IMR-90 (cell line): Measurements from ENCODE around the gene ALKBH1.

Experiments used
- BHLHE40 ChIP-seq: fragments of 150-350 bp; IDR thresholded peaks from 2 replicates; pipeline ENCODE4 v1.6.1; 2016; ENCODE audit warnings: mild to moderate bottlenecking, low read depth, low read length
- CEBPB ChIP-seq: IDR thresholded peaks from 2 replicates; pipeline ENCODE4 v1.6.1; 2012; ENCODE audit warnings: low read depth, low read length, improper control_type of control experiment
- CHD1 ChIP-seq: IDR thresholded peaks from 2 replicates; pipeline ENCODE4 v1.6.1; 2012; ENCODE audit warnings: low read depth, low read length, improper control_type of control experiment
- FOS ChIP-seq: fragments of 150-350 bp; IDR thresholded peaks from 2 replicates; pipeline ENCODE4 v1.6.1; 2016; ENCODE audit warnings: low read depth, low read length
- MAFK ChIP-seq: IDR thresholded peaks from 2 replicates; pipeline ENCODE4 v1.6.1; 2012; ENCODE audit warnings: low read depth, low read length, improper control_type of control experiment
- MAZ ChIP-seq: IDR thresholded peaks from 2 replicates; pipeline ENCODE4 v1.6.1; 2012; ENCODE audit warnings: low read depth, mild to moderate bottlenecking, low read length, improper control_type of control experiment, moderate library complexity, borderline replicate concordance
- MXI1 ChIP-seq: IDR thresholded peaks from 2 replicates; pipeline ENCODE4 v1.6.1; 2012; ENCODE audit warnings: low read depth, mild to moderate bottlenecking, low read length, moderate library complexity, borderline replicate concordance
- POLR2A ChIP-seq: IDR thresholded peaks from 2 replicates; pipeline ENCODE4 v1.6.1; 2012; ENCODE audit warnings: mild to moderate bottlenecking, low read depth, low read length
- RAD21 ChIP-seq: IDR thresholded peaks from 2 replicates; pipeline ENCODE4 v1.6.1; 2012; ENCODE audit warnings: low read length, improper control_type of control experiment
- RCOR1 ChIP-seq: IDR thresholded peaks from 2 replicates; pipeline ENCODE4 v1.6.1; 2012; ENCODE audit warnings: mild to moderate bottlenecking, low read length, improper control_type of control experiment; ENCODE audit not compliant: insufficient replicate concordance
- SMC3 ChIP-seq: fragments of 150-350 bp; IDR thresholded peaks from 2 replicates; pipeline ENCODE4 v1.6.1; 2016; ENCODE audit warnings: low read depth, mild to moderate bottlenecking, antibody characterized with exemption, low read length, moderate library complexity
- TF ChIP-seq, protein P1 (sequence below): conservative IDR thresholded peaks from 2 replicates; pipeline ENCODE4 v1.5.1; 2012; ENCODE audit warnings: mild to moderate bottlenecking, low read depth, low read length, improper control_type of control experiment
- TF ChIP-seq, protein P2 (sequence below): fragments of 150-350 bp; IDR thresholded peaks from 2 replicates; pipeline ENCODE4 v1.6.1; 2017; ENCODE audit warnings: mild to moderate bottlenecking, antibody characterized with exemption, low read length, low read depth

DNA sequence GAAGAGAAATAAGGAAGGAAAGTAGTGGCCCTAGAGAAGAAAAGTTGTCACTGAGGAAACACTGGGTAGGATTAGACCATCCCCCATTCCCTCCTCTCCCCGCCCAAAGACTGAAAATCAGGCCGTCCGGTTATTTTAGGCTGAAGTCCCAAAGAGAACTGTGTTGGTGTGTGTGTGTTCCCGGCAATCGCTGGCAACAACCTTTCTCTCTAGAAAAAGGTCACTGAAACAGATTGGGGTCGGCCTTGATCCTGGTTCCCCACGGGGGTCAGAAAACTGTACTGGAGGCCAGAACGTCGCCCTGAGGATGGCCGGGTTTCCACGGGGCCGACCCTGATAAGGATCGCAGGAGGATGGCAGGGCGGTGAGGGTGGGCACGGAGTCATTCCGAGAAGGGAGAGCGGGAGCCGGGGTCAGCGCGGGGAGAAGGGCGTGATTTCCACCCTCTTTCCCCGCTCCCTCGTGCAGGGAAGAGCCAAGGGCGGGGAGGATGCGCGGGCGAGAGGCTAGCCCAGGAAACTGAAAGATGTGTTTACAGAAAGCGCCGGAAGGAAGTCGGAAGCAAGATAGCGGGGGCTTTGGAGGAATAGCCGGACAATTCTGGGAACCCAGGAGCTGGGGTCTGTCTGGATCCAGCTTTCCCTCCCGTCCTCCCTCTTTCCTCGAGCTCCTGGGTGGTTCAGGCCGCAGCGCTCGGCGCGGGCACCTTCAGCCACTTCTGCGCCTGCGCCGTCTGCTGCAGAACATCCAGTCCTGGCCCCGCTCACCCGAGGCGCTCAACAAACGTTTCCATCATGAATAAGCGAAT lies 66.1 kb downstream of the ALKBH1 start:
- TF ChIP-seq, protein P1, sequence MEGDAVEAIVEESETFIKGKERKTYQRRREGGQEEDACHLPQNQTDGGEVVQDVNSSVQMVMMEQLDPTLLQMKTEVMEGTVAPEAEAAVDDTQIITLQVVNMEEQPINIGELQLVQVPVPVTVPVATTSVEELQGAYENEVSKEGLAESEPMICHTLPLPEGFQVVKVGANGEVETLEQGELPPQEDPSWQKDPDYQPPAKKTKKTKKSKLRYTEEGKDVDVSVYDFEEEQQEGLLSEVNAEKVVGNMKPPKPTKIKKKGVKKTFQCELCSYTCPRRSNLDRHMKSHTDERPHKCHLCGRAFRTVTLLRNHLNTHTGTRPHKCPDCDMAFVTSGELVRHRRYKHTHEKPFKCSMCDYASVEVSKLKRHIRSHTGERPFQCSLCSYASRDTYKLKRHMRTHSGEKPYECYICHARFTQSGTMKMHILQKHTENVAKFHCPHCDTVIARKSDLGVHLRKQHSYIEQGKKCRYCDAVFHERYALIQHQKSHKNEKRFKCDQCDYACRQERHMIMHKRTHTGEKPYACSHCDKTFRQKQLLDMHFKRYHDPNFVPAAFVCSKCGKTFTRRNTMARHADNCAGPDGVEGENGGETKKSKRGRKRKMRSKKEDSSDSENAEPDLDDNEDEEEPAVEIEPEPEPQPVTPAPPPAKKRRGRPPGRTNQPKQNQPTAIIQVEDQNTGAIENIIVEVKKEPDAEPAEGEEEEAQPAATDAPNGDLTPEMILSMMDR: no peak
- TF ChIP-seq MAZ: no peak
- TF ChIP-seq RAD21: no peak
- no peak for TF ChIP-seq CEBPB
- no peak for TF ChIP-seq MXI1
- no peak for TF ChIP-seq POLR2A
- no peak for TF ChIP-seq RCOR1
- no peak for TF ChIP-seq CHD1
- no peak for TF ChIP-seq BHLHE40
- TF ChIP-seq, protein P2, sequence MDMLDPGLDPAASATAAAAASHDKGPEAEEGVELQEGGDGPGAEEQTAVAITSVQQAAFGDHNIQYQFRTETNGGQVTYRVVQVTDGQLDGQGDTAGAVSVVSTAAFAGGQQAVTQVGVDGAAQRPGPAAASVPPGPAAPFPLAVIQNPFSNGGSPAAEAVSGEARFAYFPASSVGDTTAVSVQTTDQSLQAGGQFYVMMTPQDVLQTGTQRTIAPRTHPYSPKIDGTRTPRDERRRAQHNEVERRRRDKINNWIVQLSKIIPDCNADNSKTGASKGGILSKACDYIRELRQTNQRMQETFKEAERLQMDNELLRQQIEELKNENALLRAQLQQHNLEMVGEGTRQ: no peak
- TF ChIP-seq FOS: no peak
- TF ChIP-seq SMC3: no peak
- TF ChIP-seq MAFK: no peak
